ENCODE results near the gene NRL. TPM values are rescaled to one million over a fixed set of nuclear protein-coding genes. Genes with fewer than 3 reads are reported as not detected.

NRL gene
- total RNA-seq, 4 donors from 2014 or later: 0.79 to 4.5 (median 3.3) TPM

- Histone ChIP-seq H3K9me3 (no peaks in the 10 kb centered on the region), H3K36me3 (no peaks in the 10 kb centered on the region), H3K4me1 (peaks cover 0 to 7% (median 0%) of the 10 kb centered on the region in 3 donors), H3K27ac (no peak overlapping the region), H3K27me3 (peaks cover 0 to 3% (median 0%) of the 10 kb centered on the region in 4 donors), H3K4me3 (no peak overlapping the region)
- 94 to 100% methylated on average over 1 to 5 of the region's 7 CpGs for WGBS, 2 donors
- TF ChIP-seq CTCF (IDR thresholded peaks at IDR 0.05) (no peak), POLR2A (IDR thresholded peaks at IDR 0.05) (no peak)
- intact Hi-C loops (cut with DNase I): no loop called here
- DNase-seq: no peak
Observed at GRCh38 chr14:24060984-24061913, 53.5 kb downstream of the NRL start.

- H3K27ac ChIP-seq: no peak overlapping the region
- no peaks in the 10 kb centered on the region for H3K36me3 ChIP-seq
- no peak overlapping the region for H3K4me3 ChIP-seq
- DNase-seq: no peak
- intact Hi-C loops (cut with DNase I): no loop called here
- no peaks in the 10 kb centered on the region for H3K9me3 ChIP-seq
- 57 to 82% methylated on average over 1 to 2 of the region's 10 CpGs for WGBS, 2 donors
- H3K27me3 ChIP-seq: peaks cover 0 to 3% (median 0%) of the 10 kb centered on the region in 4 donors
- peaks cover 0 to 7% (median 0%) of the 10 kb centered on the region in 3 donors for H3K4me1 ChIP-seq
- TF ChIP-seq POLR2A (IDR thresholded peaks at IDR 0.05): no peak
- no peak for TF ChIP-seq CTCF (IDR thresholded peaks at IDR 0.05)
Observed at GRCh38 chr14:24060443-24060842, 54.3 kb downstream of the NRL start.

GRCh38 chr14:24059841-24060388, 54.8 kb downstream of the NRL start:
- DNase-seq: no peak
- TF ChIP-seq POLR2A (IDR thresholded peaks at IDR 0.05) (no peak), CTCF (IDR thresholded peaks at IDR 0.05) (no peak)
- Histone ChIP-seq H3K27ac (no peak overlapping the region), H3K36me3 (no peaks in the 10 kb centered on the region), H3K4me3 (no peak overlapping the region), H3K4me1 (peaks cover 0 to 7% (median 0%) of the 10 kb centered on the region in 3 donors), H3K27me3 (peaks cover 0 to 8% (median 0%) of the 10 kb centered on the region in 4 donors), H3K9me3 (no peaks in the 10 kb centered on the region)
- intact Hi-C loops (cut with DNase I): loop anchor here (5.0 kb wide), 1 partner anchor 42 kb away; no protein-coding TSS in a partner anchor
- 63 to 100% methylated on average over 2 to 3 of the region's 16 CpGs for WGBS, 2 donors

- 100% methylated on average over 1 of the region's 10 CpGs for WGBS, 2 donors
Observed at GRCh38 chr14:24058951-24059475, 55.7 kb downstream of the NRL start.

More at GRCh38 chr14:24058951-24059475, 55.7 kb downstream of the NRL start:
- no peak for TF ChIP-seq POLR2A (IDR thresholded peaks at IDR 0.05)
- TF ChIP-seq CTCF (IDR thresholded peaks at IDR 0.05): no peak
- no peaks in the 10 kb centered on the region for H3K36me3 ChIP-seq
- DNase-seq: no peak
- intact Hi-C loops (cut with DNase I): loop anchor here (5.0 kb wide), 1 partner anchor 43 kb away; no protein-coding TSS in a partner anchor
- no peaks in the 10 kb centered on the region for H3K9me3 ChIP-seq
- H3K27ac ChIP-seq: no peak overlapping the region
- peaks cover 0 to 7% (median 0%) of the 10 kb centered on the region in 3 donors for H3K4me1 ChIP-seq
- peaks cover 0 to 14% (median 0%) of the 10 kb centered on the region in 4 donors for H3K27me3 ChIP-seq
- no peak overlapping the region for H3K4me3 ChIP-seq
